NCI-H1105 treated with DMSO at 0.1 percent for 48 hours (cell line): Measurements from ENCODE around the gene CHCHD1.
"Not testable (repeated sequence)": the region's sequence is repeated elsewhere in the genome, so short reads cannot be mapped to it uniquely, and the experiment has no call there.

ENCODE experiments used
- DNase-seq: peaks from one replicate; lab custom pipeline; 2025; lab: John Stamatoyannopoulos, UW

CHCHD1 gene

DNA sequence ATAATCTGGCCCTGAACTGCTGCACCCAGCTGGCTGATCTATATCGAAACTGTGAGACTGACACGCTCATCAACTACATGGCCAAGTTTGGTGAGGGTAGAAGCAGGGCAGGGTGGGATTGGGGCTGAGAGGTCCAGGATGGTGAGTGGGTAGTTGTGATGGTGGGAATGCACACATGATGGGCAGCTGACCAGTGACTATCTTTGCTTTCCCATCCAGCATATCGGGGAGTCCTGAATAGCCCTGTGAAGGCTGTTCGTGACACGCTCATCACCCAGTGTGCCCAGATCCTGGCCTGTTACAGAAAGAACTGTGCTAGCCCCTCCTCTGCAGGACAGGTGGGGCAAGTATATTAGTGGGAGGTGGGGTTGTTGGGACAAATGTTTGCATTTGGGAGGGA, 12.5 kb upstream of the CHCHD1 start:
- no peak for DNase-seq

DNA sequence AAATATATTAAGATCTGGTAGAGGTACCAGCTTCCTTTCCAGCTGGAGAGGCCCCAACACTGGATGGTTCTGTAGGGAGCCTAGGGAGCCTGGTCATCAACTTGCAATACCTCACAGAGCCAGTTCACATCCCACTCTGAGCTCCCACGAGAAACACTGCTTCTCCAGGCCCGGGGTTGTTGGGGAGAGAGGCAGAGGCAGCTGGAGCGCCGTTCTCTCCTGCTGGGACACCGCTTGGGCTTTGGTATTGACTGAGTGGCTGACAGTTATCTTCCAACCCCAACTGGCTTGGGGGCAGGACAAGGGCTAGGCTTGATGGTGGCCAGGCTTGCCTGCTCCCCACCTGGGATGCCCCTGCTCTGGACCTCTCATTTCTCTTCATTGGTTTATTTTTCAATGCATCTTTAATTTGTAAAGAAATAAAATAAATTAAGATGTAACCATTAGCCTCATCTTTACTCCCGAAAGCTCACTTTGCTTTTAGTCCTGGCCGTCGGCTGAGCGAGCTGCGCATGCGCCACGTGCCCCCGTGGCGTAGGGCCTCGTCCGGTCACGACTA, 10.0 kb upstream of the CHCHD1 start:
- peak; percentile 31 for DNase-seq

DNA sequence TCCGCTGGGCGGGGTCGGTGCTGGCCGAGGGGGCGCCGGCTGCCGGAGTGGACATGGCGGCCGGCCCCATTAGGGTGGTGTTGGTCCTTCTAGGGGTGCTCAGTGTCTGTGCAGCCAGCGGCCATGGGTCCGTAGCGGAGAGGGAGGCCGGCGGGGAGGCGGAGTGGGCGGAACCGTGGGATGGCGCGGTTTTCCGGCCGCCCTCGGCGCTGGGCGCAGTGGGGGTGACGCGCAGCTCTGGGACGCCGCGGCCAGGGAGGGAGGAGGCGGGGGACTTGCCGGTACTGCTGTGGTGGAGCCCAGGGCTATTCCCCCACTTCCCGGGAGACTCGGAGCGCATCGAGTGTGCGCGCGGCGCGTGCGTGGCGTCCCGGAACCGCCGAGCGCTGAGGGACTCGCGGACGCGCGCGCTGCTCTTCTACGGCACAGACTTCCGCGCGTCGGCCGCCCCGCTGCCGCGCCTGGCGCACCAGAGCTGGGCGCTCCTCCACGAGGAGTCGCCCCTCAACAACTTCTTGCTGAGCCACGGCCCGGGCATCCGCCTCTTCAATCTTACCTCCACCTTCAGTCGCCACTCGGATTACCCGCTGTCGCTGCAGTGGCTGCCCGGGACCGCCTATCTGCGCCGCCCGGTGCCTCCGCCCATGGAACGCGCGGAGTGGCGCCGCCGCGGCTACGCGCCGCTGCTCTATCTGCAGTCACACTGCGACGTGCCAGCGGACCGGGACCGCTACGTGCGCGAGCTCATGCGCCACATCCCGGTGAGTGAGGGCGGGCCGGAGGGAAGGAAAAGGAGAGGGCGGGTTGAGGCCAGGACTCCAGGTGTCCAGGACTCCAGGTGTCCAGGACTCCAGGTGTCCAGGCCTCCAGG, 9.3 kb upstream of the CHCHD1 start:
- DNase-seq: peak; percentile 44

DNA sequence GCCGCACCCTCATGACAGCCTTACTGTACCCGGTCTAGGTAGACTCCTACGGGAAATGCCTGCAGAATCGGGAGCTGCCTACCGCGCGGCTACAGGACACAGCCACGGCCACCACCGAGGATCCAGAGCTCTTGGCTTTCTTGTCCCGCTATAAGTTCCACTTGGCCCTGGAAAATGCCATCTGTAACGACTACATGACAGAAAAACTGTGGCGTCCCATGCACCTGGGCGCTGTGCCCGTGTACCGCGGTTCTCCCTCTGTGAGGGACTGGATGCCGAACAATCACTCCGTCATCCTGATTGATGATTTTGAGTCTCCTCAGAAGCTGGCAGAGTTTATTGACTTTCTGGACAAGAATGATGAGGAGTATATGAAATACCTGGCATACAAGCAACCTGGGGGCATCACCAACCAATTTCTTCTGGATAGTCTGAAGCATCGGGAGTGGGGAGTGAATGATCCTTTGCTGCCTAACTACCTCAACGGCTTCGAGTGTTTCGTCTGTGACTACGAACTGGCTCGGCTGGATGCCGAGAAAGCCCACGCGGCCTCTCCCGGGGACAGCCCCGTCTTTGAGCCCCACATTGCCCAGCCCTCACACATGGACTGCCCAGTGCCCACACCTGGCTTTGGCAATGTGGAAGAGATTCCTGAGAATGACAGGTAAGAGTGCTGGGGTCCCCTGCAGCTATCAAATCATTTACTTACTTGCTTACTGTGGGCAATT, 8.5 kb upstream of the CHCHD1 start:
- peak; percentile 44 for DNase-seq

DNA sequence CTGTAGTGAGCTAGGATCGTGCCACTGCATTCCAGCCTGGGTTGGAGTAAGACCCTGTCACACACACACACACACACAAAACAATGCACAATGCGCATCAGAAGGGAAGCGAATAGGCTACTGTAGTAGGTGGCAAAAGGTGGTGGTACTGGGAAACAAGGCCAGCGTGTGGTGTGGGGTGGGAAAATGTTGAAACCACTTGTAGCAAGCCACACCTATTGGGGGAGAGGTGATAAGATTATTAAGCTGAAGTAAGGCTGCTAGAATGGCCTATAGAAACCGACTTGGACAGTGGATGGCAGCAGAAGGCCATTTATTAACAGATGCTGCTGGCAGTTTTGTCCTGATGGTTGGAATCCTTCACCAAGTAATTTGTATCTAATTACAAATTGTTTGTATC, 7.2 kb upstream of the CHCHD1 start:
- DNase-seq: no peak

DNA sequence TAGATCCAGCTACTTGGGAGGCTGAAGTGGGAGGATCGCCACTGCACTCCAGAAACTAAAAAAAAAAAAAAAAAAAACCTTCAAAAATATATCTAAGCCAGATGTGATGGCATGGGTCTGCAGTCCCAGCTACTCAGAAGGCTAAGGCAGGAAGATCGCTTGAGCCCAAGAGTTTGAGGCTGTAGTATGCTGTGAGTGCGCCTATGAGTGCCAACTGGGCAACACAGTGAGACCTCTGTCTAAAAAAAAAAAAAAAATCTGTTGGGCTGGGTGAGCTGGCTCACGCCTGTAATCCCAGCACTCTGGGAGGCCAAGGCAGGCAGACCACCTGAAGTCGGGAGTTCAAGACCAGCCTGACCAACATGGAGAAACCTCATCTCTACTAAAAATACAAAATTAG, 2.8 kb upstream of the CHCHD1 start:
- no peak for DNase-seq

DNA sequence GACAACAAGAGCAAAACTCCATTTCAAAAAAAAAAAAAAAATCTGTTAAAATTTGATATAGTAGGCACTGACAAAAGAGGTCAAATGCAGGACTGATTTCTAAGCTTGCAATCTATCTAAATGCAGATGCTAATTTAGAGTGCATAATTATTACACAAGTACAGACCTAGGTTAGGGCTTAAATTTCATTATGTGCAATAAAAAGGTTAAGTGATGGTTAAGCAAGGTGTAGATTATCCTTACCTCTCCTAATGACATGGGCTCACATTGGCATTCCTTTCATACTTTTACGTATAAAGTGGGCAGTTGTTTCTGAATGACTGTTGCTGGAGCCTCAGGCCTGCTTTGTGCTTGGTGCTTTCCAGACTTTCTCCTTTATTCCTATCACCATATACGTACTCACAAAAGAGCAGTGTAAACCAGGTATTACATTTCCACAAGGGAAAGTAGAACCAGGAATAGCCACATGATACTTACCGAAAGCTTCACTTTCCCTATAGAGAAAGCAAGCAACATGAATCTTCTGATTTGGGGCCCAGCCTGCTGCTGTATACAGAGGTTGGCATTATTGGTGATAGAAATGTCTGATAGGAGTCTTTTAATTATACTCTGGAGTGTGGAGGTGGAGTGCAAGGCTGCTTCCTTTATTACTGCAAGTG, 2.2 kb upstream of the CHCHD1 start:
- no peak for DNase-seq

DNA sequence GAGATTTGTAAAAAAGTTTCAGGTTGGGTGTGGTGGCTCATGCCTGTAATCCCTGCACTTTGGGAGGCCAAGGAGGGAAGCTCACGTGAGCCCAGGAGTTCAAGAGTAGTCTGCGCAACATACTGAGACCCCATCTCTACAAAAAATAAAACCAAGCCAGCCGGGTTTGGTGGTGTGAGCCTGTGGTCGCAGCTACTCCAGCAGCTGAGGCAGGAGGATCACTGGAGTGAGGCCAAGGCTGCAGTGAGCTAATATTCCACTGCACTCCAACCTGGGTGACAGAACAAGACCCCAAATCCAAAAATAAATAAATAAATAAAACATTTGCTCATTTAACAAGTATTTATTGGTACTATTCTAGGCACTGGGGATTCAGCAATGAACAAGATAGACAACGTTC, 1.5 kb upstream of the CHCHD1 start:
- no peak for DNase-seq

DNA sequence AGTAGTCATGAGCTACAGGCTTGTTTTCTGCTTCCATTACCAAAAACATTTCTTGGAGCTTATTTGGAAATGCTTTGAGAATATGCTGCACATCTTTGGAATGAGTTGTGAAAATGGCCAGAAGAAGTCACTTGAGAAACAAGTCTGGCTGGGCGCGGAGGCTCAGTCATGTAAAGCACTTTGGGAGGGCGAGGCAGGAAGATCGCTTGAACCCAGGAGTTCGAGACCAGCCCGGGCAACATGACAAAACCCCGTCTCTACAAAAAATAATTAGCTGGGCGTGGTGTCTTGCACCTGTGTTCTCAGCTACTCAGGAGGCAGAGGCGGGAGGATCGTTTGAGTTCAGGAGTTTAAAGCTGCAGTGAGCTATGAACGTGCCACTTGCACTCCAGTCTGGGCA, 882 bp upstream of the CHCHD1 start:
- no peak for DNase-seq

DNA sequence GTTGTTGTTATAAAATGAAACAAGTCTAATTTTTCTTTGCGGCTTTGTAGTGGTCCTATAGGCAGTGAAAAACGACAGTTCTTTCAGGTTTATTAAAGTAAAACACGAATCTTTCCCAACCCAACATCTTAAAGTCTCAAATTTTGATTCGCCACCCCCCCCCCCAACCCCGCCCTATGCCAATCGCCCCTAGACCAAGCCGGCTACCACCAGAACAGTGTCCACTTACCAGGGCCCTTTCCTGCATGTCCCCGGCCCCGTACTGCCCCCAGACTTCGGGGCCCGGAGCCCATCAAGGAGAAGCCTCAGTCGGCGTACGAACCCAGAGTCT, 335 bp upstream of the CHCHD1 start:
- DNase-seq: no peak

DNA sequence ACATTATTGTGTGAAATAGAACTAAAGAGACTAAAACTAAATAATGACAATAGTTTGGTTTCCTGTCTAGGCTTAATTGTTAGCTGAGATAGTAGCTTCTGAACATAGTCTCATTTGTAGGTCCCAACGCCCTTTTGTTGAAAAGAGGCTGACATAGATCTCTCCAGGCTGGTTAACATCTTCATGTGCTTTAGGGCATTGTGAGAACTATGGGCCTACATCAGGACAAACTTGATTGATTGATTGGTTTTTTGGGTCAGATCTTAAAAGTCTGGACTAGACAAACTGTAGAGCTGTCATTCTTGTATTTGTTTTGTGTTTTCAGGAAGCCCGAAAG, 869 bp downstream of the CHCHD1 start:
- DNase-seq: no peak

DNA sequence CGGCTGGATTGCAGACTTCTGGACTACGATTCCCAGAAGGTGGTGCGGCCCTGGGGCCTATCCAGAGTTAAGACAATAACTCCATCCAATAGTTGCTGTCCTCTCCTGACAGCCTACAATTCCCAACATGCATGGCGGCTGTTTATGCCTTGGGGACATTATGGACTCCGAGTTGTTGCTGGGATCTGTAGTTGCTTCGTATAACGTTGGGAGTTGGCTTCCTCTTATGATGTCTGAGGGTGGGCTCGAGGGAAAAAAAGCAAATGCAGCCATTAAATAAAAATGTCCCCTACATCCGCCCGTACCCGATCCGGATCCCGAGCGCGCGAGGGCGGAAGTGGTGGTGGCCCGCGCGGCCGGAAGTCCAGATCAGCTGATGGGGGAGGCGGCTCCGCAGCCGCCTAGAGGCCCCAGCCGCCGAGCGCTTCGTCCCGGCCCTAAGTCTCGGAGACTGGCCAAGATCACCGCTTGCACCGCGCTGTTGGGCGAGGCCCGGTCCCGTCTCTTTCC, 3.4 kb downstream of the CHCHD1 start, which contains the start of gene ZSWIM8:
TSS of gene ZSWIM8 (plus strand) at position 396 of the 510 bp plus-strand sequence. CDS start 273 bp downstream, outside the sequence.
- DNase-seq: peak; percentile 84

DNA sequence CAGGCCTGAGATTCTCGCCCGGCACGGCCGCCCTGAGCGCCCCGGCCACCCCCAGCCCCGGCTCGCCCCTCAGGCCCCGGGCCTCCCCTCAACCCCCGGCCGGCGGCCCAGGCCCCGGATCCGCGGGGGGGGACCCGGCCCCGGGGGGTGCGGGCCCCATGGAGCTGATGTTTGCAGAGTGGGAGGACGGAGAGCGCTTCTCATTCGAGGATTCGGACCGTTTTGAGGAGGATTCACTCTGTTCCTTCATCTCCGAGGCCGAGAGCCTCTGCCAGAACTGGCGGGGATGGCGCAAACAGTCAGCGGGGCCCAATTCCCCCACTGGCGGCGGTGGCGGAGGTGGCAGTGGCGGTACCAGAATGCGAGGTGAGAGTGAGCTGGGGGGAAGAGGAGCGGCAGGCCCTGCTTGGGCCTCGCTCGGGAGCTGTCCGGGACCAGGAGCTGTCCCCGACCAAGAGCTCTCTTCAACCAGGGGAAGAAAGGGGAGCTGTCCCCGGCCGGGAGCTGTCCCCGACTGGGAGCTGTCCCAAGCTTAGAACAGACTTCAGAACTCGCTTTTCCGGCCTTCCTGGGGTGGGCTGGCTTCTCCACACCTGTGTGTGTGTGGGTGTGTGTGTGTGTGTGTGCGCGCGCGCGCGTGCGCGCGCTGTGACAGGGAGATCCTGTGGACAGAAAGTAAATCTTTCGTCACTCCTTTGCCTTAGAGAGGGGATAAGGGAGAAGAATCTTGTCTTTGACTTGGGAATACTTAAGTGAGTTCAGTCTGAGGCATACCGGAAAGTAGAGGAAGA, 4.1 kb downstream of the CHCHD1 start:
- no peak for DNase-seq

DNA sequence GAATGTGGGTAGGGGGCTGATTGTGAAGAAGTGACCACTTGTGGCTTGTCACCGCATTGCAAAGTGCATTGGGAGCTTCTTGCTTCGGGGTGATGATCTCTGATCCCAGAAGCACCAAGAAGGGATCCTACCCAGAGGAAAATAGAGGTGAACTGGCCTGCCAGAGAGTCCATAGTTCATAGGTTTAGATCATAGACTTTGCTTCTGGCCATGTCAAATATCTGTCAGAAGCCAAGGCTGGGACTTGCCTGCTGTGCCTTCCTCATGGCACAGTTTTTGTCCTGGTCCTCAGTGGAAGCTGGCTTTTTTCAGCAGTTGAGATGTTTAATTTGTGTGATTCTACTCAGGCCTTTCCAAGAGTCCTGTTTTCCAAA, 4.7 kb downstream of the CHCHD1 start:
- no peak for DNase-seq

DNA sequence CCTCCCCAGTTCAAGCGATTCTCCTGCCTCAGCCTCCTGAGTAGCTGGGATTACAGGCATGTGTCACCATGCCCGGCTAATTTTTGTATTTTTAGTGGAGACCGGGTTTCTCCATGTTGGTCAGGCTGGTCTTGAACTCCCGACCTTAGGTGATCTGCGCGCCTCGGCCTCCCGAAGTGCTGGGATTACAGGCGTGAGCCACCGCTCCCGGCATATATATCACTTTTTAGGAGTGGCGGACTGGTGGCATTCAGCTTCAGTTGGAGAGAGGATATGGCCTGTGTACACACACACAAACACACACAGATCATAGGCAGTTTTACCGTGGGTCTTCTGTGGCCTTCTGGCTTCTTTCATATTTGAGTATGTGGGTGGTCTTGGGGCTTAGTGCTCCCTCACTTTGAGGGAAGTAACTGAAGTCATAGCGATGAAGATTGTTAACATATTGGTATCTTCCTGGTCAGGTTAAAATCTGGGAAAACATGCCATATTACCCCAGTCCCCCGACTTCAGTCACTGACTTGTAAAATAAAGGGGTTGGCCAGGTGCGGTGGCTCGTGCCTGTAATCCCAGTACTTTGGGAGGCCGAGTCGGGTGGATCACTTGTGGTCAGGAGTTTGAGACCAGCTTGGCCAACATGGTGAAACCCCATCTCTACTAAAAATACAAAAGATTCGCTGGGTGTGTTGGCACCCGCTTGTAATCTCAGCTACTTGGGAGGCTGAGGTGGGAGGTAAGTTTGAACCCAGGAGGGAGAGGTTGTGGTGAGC, 5.4 kb downstream of the CHCHD1 start:
- DNase-seq: not testable (repeated sequence)

DNA sequence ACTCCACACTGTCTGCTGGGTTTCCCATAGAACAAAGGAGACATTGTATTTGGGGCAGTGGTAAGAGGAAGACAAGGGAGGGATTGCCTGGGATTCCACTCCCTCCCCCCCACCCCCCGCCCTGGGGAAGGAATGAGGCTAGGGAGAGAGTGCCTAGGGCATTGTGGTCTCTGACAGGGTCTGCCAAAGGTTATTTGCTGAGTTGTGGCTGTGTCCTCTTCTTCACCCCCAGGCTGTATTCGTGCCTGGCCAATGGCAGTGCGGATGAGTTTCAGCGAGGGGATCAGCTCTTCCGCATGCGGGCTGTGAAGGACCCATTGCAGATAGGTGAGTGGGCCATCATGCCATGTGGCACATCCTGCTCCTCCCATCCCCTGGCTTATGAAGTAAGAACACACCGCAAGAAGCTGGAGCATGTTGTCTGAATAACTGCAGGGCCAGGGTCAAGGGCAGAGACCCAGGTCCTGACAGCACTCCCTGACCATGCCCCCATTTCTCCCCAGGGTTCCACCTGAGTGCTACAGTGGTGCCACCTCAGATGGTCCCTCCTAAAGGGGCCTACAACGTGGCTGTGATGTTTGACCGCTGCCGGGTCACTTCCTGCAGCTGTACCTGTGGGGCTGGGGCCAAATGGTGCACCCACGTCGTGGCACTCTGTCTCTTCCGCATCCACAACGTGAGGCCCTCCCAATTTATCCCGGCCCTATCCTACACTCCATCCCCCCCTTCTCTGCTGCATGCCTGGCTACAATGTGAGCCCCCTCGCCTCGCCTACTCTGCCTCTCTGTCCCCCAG, 7.2 kb downstream of the CHCHD1 start:
- no peak for DNase-seq

DNA sequence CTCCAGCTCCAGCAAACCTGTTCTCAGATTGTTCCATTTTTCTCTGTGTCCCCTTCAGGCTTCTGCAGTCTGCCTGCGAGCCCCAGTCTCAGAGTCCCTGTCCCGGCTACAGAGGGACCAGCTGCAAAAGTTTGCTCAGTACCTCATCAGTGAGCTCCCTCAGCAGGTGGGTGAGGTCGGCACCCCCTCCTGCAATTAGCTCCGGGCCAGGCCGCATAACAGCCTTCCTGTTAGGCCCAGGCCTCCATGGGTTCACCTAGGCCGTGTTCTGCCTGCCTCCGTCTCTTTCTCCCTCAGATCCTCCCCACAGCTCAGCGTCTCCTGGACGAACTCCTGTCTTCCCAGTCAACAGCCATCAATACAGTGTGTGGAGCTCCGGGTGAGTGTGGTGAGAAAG, 7.8 kb downstream of the CHCHD1 start:
- DNase-seq: no peak

DNA sequence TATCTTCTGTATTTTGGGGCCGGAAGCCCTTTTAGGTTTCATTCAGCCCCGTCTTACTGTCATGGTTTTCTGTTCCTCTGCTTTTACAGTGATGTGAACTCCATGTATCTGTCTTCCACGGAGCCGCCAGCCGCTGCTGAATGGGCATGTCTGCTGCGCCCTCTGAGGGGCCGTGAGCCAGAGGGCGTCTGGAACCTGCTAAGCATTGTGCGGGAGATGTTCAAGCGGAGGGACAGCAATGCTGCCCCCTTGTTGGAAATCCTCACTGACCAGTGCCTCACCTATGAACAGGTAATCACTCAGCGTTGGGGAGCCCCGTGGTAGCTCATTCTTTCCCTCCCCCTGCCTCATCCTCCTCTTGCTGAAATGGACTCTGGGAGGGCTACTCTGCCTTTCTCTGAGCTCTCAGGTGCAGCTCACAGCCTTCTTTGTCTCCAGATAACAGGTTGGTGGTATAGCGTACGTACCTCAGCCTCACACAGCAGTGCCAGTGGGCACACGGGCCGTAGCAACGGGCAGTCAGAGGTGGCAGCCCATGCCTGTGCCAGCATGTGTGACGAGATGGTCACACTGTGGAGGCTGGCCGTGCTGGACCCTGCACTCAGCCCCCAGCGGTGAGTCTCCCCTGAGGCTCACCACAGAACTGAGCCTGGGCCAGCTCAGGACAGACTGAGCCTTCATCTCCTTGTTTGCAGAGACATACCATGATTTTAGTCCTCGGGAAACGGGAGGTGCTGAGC, 9.2 kb downstream of the CHCHD1 start:
- no peak for DNase-seq

DNA sequence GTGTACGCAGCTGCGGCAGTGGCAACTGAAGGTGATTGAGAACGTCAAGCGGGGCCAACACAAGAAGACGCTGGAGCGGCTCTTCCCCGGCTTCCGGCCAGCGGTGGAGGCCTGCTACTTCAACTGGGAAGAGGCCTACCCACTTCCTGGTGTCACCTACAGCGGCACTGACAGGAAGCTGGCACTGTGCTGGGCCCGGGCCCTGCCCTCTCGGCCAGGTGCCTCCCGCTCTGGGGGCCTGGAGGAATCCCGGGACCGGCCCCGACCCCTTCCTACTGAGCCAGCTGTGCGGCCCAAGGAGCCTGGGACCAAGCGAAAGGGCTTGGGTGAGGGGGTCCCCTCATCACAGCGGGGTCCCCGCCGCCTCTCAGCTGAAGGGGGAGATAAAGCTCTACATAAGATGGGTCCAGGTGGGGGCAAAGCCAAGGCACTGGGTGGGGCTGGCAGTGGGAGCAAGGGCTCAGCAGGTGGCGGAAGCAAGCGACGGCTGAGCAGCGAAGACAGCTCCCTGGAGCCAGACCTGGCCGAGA, 10.1 kb downstream of the CHCHD1 start:
- no peak for DNase-seq
